SU-DHL-6 (cell line): ENCODE results near the gene ZNF107.

Experiments used
- CTCF ChIP-seq: fragments of 200-600 bp; sonication (generic); IDR thresholded peaks from one replicate; pipeline ENCODE4 v1.5.1; 2017; ENCODE audit warnings: antibody characterized with exemption, mild to moderate bottlenecking, low read length, moderate library complexity; ENCODE audit not compliant: insufficient read depth, poor library complexity, severe bottlenecking
- EZH2phosphoT487 ChIP-seq: fragments of 200-600 bp; sonication (generic), shearing (Covaris generic); conservative IDR thresholded peaks from 2 replicates; pipeline ENCODE4 v1.6.1; 2018; ENCODE audit warnings: mild to moderate bottlenecking, antibody characterized with exemption, low read length, moderate library complexity, mixed read lengths

DNA sequence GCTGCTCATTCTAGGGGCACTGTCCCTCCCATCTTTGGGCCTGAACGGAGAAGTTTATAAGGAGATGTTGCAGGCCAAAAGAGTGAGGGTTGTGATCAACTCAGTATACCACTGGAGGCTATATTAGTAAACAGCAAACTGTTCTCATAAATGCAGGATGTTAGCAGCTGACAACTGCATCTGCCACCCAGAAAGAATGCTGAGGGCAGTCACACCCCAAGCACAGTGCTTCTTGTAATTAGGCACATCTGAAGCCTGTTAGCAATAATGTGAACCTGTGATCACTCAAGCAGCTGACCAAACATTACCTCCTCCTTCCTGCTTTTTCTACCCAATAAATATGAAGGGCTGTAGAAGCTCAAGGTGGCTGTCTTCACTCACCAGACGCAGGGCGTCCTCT lies 89.9 kb downstream of the ZNF107 start:
- TF ChIP-seq CTCF = no peak
- TF ChIP-seq EZH2phosphoT487 = no peak
